Stomach (tissue), 4 donors: Measurements from ENCODE around the gene MOK.

Source experiments
- EP300 ChIP-seq: sonication (generic); formaldehyde crosslinking; IDR thresholded peaks from one replicate; pipeline ENCODE4 v1.6.1; 2017; ENCODE audit warnings: antibody characterized with exemption
- POLR2A ChIP-seq, 4 donors: fragments of 450-650 bp; IDR thresholded peaks; one replicate each; pipeline ENCODE4 v1.6.1; 2016; ENCODE audit warnings: antibody characterized with exemption in 4 of 4, control low read depth in 2 of 4, mild to moderate bottlenecking in 1 of 4, moderate library complexity in 1 of 4
- TF ChIP-seq, protein P1 (sequence below), 7 experiments: fragments of 450-650 bp in 4 of 7; fragments of 200-600 bp in 3 of 7; sonication (generic) in 3 of 7; IDR thresholded peaks; one replicate each; pipeline ENCODE4 v1.5.1; 2016 to 2019; ENCODE audit warnings: antibody characterized with exemption in 7 of 7, control low read depth in 2 of 7, mild to moderate bottlenecking in 1 of 7

DNA sequence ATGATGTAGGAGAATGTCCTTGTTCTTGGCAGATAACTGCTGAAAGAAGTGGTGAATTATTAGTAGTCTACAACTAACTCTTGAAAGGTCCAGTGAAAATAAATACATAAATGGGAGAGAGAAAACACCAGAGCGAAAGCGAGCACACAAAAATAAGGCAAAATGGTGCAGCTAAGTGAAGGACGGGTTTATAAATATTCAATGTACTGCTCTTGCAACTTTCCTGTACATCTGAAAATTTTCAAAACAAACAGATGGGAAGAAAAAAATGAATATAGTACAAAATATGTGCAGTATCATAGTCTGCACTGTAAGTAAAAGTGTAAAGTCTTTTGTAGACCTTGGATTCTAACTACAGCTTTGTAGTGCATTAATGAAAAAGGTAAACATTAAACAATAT, 1.3 kb downstream of the MOK start:
- no peak for TF ChIP-seq EP300
- TF ChIP-seq, protein P1, sequence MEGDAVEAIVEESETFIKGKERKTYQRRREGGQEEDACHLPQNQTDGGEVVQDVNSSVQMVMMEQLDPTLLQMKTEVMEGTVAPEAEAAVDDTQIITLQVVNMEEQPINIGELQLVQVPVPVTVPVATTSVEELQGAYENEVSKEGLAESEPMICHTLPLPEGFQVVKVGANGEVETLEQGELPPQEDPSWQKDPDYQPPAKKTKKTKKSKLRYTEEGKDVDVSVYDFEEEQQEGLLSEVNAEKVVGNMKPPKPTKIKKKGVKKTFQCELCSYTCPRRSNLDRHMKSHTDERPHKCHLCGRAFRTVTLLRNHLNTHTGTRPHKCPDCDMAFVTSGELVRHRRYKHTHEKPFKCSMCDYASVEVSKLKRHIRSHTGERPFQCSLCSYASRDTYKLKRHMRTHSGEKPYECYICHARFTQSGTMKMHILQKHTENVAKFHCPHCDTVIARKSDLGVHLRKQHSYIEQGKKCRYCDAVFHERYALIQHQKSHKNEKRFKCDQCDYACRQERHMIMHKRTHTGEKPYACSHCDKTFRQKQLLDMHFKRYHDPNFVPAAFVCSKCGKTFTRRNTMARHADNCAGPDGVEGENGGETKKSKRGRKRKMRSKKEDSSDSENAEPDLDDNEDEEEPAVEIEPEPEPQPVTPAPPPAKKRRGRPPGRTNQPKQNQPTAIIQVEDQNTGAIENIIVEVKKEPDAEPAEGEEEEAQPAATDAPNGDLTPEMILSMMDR (IDR thresholded peaks at IDR 0.05) = no peak
- no peak for TF ChIP-seq POLR2A (IDR thresholded peaks at IDR 0.05)
